Endothelial cell of umbilical vein (primary cell): Measurements from ENCODE around the gene MFSD6. TPM values are rescaled to one million over a fixed set of nuclear protein-coding genes. Genes with fewer than 3 reads are reported as not detected.

ENCODE experiments used
- BruUV-seq: library from RNA; stranded (reverse); fragments of 400-500 nt; replicated peaks from 2 replicates; lab custom pipeline; 2021; lab: Mats Ljungman, UMichigan
- CTCF ChIA-PET: fragments of 300-600, 350-600 bp; sonication (Branson Sonifier 250); formaldehyde crosslinking; loops from one replicate; lab custom pipeline; 2021; ENCODE audit warnings: antibody characterized with exemption, inconsistent platforms; lab: Charles Lee
- POLR2A ChIA-PET: fragments of 300-600, 350-600 bp; sonication (Branson Sonifier 250); formaldehyde crosslinking; loops from one replicate; lab custom pipeline; 2021; ENCODE audit warnings: antibody characterized with exemption, inconsistent platforms; lab: Charles Lee
- DNase-seq: peaks from one replicate; pipeline ENCODE4 v3.0.0-alpha.2; 2011; ENCODE audit warnings: low read depth, low spot score
- FAIRE-seq: peaks from 2 replicates; lab custom pipeline; 2011; peaks lifted over from hg19 to GRCh38; lab: Jason Lieb, UNC
- H2AFZ ChIP-seq: 2 replicates; pipeline ENCODE4 v1.6.0; 2012; ENCODE audit warnings: low read depth, low read length, control low read depth, inconsistent platforms
- H3K27ac ChIP-seq: 2 replicates; pipeline ENCODE4 v1.5.1; 2011; ENCODE audit warnings: low read depth, mild to moderate bottlenecking, control low read depth, low read length, moderate library complexity; ENCODE audit not compliant: insufficient read depth
- H3K27me3 ChIP-seq, 2 experiments: 2 replicates each; pipeline versions ENCODE4 v1.6.0 to v1.6.1; 2011; ENCODE audit warnings: low read length in 2 of 2, mixed read lengths in 1 of 2; ENCODE audit not compliant: control insufficient read depth in 2 of 2, insufficient read depth in 2 of 2
- H3K36me3 ChIP-seq, 2 experiments: 2 replicates in 1 of 2; 3 replicates in 1 of 2; pipeline ENCODE4 v1.5.1; 2011; ENCODE audit warnings: low read length in 2 of 2, mild to moderate bottlenecking in 1 of 2, moderate library complexity in 1 of 2; ENCODE audit not compliant: control insufficient read depth in 2 of 2, insufficient read depth in 2 of 2; ENCODE audit errors: extremely low read depth in 1 of 2
- H3K4me1 ChIP-seq: 3 replicates; pipeline ENCODE4 v1.5.1; 2011; ENCODE audit warnings: mild to moderate bottlenecking, low read length; ENCODE audit not compliant: control insufficient read depth, insufficient read depth; ENCODE audit errors: extremely low read depth
- H3K4me2 ChIP-seq: 2 replicates; pipeline ENCODE4 v1.6.1; 2011; ENCODE audit warnings: low read length, control low read depth, mixed read lengths; ENCODE audit not compliant: insufficient read depth
- H3K4me3 ChIP-seq, 3 experiments: fragments of 200-600 bp in 1 of 3; sonication (generic), shearing (Covaris generic) in 1 of 3; replicated peaks in 1 of 3; 2 replicates each; pipeline ENCODE4 v1.5.1; 2011 to 2016; ENCODE audit warnings: control low read depth in 3 of 3, low read length in 3 of 3, mild to moderate bottlenecking in 2 of 3, inconsistent platforms in 1 of 3, low read depth in 1 of 3, moderate library complexity in 1 of 3; ENCODE audit not compliant: insufficient read depth in 1 of 3
- H3K79me2 ChIP-seq: 2 replicates; pipeline ENCODE4 v1.6.0; 2012; ENCODE audit warnings: low read length, inconsistent platforms; ENCODE audit not compliant: control insufficient read depth, insufficient read depth
- H3K9ac ChIP-seq: replicated peaks from 2 replicates; pipeline ENCODE3; 2011; ENCODE audit warnings: low read length, control low read depth; ENCODE audit not compliant: insufficient read depth; ENCODE audit errors: extremely low read depth
- H3K9me1 ChIP-seq: replicated peaks from 3 replicates; pipeline ENCODE4 v1.6.0; 2011; ENCODE audit warnings: mild to moderate bottlenecking, low read length; ENCODE audit not compliant: control insufficient read depth, insufficient read depth; ENCODE audit errors: extremely low read depth
- H3K9me3 ChIP-seq: replicated peaks from 2 replicates; pipeline ENCODE4 v1.5.1; 2012; ENCODE audit warnings: low read length, inconsistent platforms; ENCODE audit not compliant: control insufficient read depth, insufficient read depth
- H4K20me1 ChIP-seq: replicated peaks from 2 replicates; pipeline ENCODE3; 2011; ENCODE audit warnings: mild to moderate bottlenecking, low read length; ENCODE audit not compliant: control insufficient read depth, insufficient read depth; ENCODE audit errors: extremely low read depth
- EZH2 ChIP-seq: IDR thresholded peaks from 2 replicates; pipeline ENCODE4 v1.6.1; 2012; ENCODE audit warnings: borderline replicate concordance, low read depth, mild to moderate bottlenecking, moderate library complexity, low read length, inconsistent platforms; ENCODE audit not compliant: severe bottlenecking
- FOS ChIP-seq: IDR thresholded peaks from 2 replicates; pipeline ENCODE4 v1.6.1; 2011; ENCODE audit warnings: mild to moderate bottlenecking, low read length, moderate library complexity, borderline replicate concordance; ENCODE audit not compliant: insufficient read depth
- GATA2 ChIP-seq: IDR thresholded peaks from 2 replicates; pipeline ENCODE4 v1.7.0; 2011; ENCODE audit warnings: low read depth, mild to moderate bottlenecking, moderate library complexity, mixed read lengths, low read length; ENCODE audit not compliant: insufficient read length, insufficient read depth
- JUN ChIP-seq: IDR thresholded peaks from 2 replicates; pipeline ENCODE4 v1.6.1; 2011; ENCODE audit warnings: borderline replicate concordance, low read depth; ENCODE audit not compliant: insufficient read length, insufficient read depth
- MYC ChIP-seq: IDR thresholded peaks from one replicate; pipeline ENCODE4 v1.6.1; 2011; ENCODE audit warnings: mild to moderate bottlenecking, low read depth, low read length
- POLR2A ChIP-seq: IDR thresholded peaks from 2 replicates; pipeline ENCODE4 v1.6.1; 2012; ENCODE audit warnings: low read depth, mild to moderate bottlenecking, control low read depth, low read length
- POLR2AphosphoS5 ChIP-seq: IDR thresholded peaks from 2 replicates; pipeline ENCODE4 v1.6.1; 2012; ENCODE audit warnings: low read depth, mild to moderate bottlenecking, control low read depth, low read length, moderate library complexity; ENCODE audit not compliant: insufficient read depth
- dilution Hi-C: fragments of 300-500 bp; cut with MboI; formaldehyde crosslinking; loops from one replicate; pipeline ENCODE4 v1.15.0; 2019; ENCODE audit warnings: low sequenced_read_pairs; ENCODE audit not compliant: extremely low pct_ligation_motif_present
- intact Hi-C: fragments of 100-400 bp; cut with micrococcal nuclease; formaldehyde crosslinking; loops from one replicate; pipeline ENCODE4 v1.10.0; 2022
- polyA plus RNA-seq, 4 experiments: library from polyadenylated mRNA; depleted of rRNA in 3 of 4; stranded (reverse) in 3 of 4; unstranded in 1 of 4; fragments of >200 nt; gene quantifications; 2 replicates each; pipeline versions ENCODE4 v1.2.1 to v1.2.3, GENCODE V29; 2011 to 2012; ENCODE audit warnings: missing spikeins in 1 of 4
- total RNA-seq: library from RNA; stranded (reverse); gene quantifications from 2 replicates; pipeline ENCODE4 v1.2.3, GENCODE V29; 2021
- TF ChIP-seq, protein P1 (sequence below): IDR thresholded peaks from 2 replicates; pipeline ENCODE4 v1.6.1; 2011; ENCODE audit not compliant: insufficient read depth, insufficient read length
- TF ChIP-seq, protein P2 (sequence below), 2 donors: IDR thresholded peaks; 1 replicate in 1 of 2; 2 replicates in 1 of 2; pipeline ENCODE4 v1.5.1; 2011; ENCODE audit warnings: low read length in 2 of 2, mild to moderate bottlenecking in 2 of 2, moderate library complexity in 2 of 2, control low read depth in 1 of 2, inconsistent platforms in 1 of 2, low read depth in 1 of 2; ENCODE audit not compliant: insufficient read depth in 1 of 2; ENCODE audit errors: extremely low read depth in 1 of 2

The MFSD6 gene
- total and polyA plus RNA-seq, 2 donors (not counting 3 experiments of a cell fraction or from before 2014, with no cell fraction given), result 4.3 to 4.5 TPM

DNA sequence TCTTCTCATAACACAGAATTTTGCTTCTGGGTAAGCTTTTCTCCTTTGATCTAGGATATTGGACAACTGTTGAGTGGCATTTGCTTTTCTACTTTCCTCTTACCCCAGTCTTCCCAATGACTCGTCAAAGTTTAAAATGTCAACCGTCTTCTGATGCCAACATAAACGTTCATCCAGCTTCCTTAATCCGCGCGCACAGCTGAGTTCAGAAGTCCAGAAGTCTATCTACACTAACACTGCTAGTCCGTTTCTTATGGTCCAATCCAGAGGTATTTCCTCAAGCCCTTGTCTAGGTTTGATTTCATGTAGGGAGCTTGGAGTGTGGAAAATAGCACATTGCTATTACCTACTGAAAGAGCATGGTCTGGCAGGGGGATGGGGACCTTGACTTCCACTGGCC is 48.7 kb downstream of the MFSD6 start:
- no TSS peak for BruUV-seq
- Histone ChIP-seq H4K20me1 (no peaks in the 10 kb centered on the region), H3K4me2 (no peak overlapping the region), H3K4me1 (no peaks in the 10 kb centered on the region), H3K4me3 (no peak overlapping the region), H2AFZ (no peak overlapping the region), H3K36me3 (no peaks in the 10 kb centered on the region), H3K9me1 (peaks cover 2% of the 10 kb centered on the region), H3K27me3 (no peaks in the 10 kb centered on the region), H3K79me2 (no peaks in the 10 kb centered on the region), H3K27ac (no peak overlapping the region), H3K9me3 (no peaks in the 10 kb centered on the region), H3K9ac (no peak overlapping the region)
- dilution Hi-C loops, result no loop called here
- CTCF ChIA-PET, result no interaction called here
- peak; percentile 23 for DNase-seq
- no peak for TF ChIP-seq POLR2A
- TF ChIP-seq, protein P1, sequence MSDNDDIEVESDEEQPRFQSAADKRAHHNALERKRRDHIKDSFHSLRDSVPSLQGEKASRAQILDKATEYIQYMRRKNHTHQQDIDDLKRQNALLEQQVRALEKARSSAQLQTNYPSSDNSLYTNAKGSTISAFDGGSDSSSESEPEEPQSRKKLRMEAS, result no peak
- no peak for TF ChIP-seq GATA2
- no peak for TF ChIP-seq JUN
- TF ChIP-seq FOS, result no peak
- TF ChIP-seq MYC, result no peak
- TF ChIP-seq POLR2AphosphoS5, result no peak
- intact Hi-C loops, result no loop called here
- FAIRE-seq, result no peak
- POLR2A ChIA-PET, result no interaction called here

- BruUV-seq, result no TSS peak
- Histone ChIP-seq H2AFZ (no peak overlapping the region), H4K20me1 (no peaks in the 10 kb centered on the region), H3K9me1 (peaks cover 2% of the 10 kb centered on the region), H3K9ac (no peak overlapping the region), H3K36me3 (no peaks in the 10 kb centered on the region), H3K4me1 (no peaks in the 10 kb centered on the region), H3K27me3 (no peaks in the 10 kb centered on the region), H3K79me2 (no peaks in the 10 kb centered on the region), H3K4me2 (no peak overlapping the region), H3K4me3 (no peak overlapping the region), H3K27ac (no peak overlapping the region), H3K9me3 (no peaks in the 10 kb centered on the region)
- DNase-seq (no peak), FAIRE-seq (peak; percentile 31)
- intact Hi-C loops, result no loop called here
- dilution Hi-C loops, result no loop called here
- POLR2A ChIA-PET, result no interaction called here
- CTCF ChIA-PET, result no interaction called here
- TF ChIP-seq MYC (no peak), POLR2A (no peak), EZH2 (no peak), FOS (no peak), JUN (no peak), GATA2 (no peak), POLR2AphosphoS5 (no peak)
- TF ChIP-seq, protein P1, result no peak
- TF ChIP-seq, protein P2, sequence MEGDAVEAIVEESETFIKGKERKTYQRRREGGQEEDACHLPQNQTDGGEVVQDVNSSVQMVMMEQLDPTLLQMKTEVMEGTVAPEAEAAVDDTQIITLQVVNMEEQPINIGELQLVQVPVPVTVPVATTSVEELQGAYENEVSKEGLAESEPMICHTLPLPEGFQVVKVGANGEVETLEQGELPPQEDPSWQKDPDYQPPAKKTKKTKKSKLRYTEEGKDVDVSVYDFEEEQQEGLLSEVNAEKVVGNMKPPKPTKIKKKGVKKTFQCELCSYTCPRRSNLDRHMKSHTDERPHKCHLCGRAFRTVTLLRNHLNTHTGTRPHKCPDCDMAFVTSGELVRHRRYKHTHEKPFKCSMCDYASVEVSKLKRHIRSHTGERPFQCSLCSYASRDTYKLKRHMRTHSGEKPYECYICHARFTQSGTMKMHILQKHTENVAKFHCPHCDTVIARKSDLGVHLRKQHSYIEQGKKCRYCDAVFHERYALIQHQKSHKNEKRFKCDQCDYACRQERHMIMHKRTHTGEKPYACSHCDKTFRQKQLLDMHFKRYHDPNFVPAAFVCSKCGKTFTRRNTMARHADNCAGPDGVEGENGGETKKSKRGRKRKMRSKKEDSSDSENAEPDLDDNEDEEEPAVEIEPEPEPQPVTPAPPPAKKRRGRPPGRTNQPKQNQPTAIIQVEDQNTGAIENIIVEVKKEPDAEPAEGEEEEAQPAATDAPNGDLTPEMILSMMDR (IDR thresholded peaks at IDR 0.05; ENCODE audit: extremely low read depth in 1 of 2, insufficient read depth in 1 of 2, low read depth in 1 of 2, low read length in 2 of 2), result no peak
Observed at GRCh38 chr2:190457256-190457655, 49.1 kb downstream of the MFSD6 start.
